Measurements from ENCODE around the gene SEH1L.

SEH1L gene

DNA sequence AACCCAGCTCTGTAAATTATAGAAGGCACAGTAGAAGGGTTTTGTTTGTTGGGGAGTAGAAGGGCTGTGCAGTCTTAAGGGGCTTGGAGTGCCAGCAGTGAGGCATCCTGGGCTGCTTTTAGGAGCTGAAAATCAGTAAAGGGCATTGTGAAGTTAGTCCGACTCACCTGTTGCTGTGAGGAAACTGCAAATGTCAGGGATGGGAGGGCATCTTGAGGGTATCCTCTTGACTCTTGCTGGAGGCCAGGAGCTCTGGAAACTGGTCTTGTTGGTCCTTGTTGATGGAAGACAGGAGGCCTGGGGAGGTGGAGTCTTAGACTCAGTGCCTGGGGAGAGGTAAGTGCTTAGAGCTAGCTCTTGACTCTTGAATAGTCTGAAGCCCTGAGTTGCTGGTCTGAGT, 57.5 kb downstream of the SEH1L start:
- Histone ChIP-seq H3F3A (ENCODE audit: low read depth) (no peaks in the 10 kb centered on the region), H3K27me3 (ENCODE audit: insufficient read depth, low read length, poor library complexity, severe bottlenecking) (no peaks in the 10 kb centered on the region), H3K36me3 (ENCODE audit: insufficient read depth, low read length) (peaks cover 81% of the 10 kb centered on the region), H3K79me2 (ENCODE audit: insufficient read depth, low read length) (peaks cover 62% of the 10 kb centered on the region), H3K9me2 (replicated peaks; ENCODE audit: low read depth, low read length) (no peaks in the 10 kb centered on the region), H3K4me3 (ENCODE audit: low read length, poor library complexity, severe bottlenecking) (no peak overlapping the region), H2AFZ (ENCODE audit: low read length) (no peak overlapping the region), H4K20me1 (ENCODE audit: insufficient read depth, low read length, poor library complexity, severe bottlenecking) (peaks cover 28% of the 10 kb centered on the region), H3K9ac (ENCODE audit: low read depth, low read length, poor library complexity, severe bottlenecking) (no peak overlapping the region), H3K9me3 (ENCODE audit: insufficient read depth, low read depth, low read length) (no peaks in the 10 kb centered on the region), H3K4me1 (ENCODE audit: insufficient read depth, low read length, poor library complexity, severe bottlenecking) (no peaks in the 10 kb centered on the region), H3K4me2 (ENCODE audit: low read depth, low read length, poor library complexity, severe bottlenecking) (no peak overlapping the region)
- no peak for TF ChIP-seq EZH2phosphoT487 (IDR thresholded peaks at IDR 0.05; ENCODE audit: borderline replicate concordance)
- TF ChIP-seq, protein P1, sequence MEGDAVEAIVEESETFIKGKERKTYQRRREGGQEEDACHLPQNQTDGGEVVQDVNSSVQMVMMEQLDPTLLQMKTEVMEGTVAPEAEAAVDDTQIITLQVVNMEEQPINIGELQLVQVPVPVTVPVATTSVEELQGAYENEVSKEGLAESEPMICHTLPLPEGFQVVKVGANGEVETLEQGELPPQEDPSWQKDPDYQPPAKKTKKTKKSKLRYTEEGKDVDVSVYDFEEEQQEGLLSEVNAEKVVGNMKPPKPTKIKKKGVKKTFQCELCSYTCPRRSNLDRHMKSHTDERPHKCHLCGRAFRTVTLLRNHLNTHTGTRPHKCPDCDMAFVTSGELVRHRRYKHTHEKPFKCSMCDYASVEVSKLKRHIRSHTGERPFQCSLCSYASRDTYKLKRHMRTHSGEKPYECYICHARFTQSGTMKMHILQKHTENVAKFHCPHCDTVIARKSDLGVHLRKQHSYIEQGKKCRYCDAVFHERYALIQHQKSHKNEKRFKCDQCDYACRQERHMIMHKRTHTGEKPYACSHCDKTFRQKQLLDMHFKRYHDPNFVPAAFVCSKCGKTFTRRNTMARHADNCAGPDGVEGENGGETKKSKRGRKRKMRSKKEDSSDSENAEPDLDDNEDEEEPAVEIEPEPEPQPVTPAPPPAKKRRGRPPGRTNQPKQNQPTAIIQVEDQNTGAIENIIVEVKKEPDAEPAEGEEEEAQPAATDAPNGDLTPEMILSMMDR (conservative IDR thresholded peaks at IDR 0.05; ENCODE audit: low read length) = no peak

DNA sequence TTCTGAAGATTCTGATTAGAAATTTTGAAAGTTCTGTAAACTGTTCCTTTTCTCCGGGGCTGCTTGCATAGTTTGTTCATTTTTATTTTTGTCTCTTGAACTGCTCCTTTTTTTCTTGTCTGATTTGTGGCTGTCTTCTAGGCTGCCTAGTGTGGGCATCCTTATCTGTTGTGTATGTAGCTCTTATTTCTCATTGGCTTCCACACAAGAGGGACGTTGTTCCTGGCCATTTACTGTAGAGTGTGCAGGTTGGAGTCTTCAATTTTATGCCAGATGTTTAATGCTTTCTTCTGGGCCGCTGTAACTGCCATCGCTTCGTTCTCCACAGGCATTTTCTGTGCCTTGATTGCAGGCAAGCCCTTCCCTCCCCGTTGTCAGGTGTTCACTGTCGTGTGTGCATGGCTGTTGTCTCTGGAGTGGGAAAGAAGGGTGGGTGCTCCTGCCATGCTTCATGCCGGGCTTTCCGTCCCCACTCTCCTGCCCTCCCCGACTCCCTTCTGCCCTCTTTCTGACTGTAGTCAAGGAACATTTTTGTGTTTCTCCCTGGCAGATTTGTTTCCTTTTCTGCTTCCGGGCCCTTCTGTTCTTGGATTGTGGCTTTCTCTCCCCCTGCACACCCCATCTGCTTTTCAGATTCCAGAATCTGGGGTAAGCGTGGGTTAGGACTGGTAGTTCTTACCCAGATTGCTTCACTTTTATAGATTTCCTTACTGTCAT, 58.9 kb downstream of the SEH1L start:
- H2AFZ ChIP-seq (ENCODE audit: low read length) = no peak overlapping the region
- TF ChIP-seq, protein P1 (conservative IDR thresholded peaks at IDR 0.05; ENCODE audit: low read length) = no peak
- no peak for TF ChIP-seq EZH2phosphoT487 (IDR thresholded peaks at IDR 0.05; ENCODE audit: borderline replicate concordance)
- H3K9ac ChIP-seq (ENCODE audit: low read depth, low read length, poor library complexity, severe bottlenecking) = no peak overlapping the region
- H3K9me3 ChIP-seq (ENCODE audit: insufficient read depth, low read depth, low read length) = no peaks in the 10 kb centered on the region
- peaks cover 82% of the 10 kb centered on the region for H3K36me3 ChIP-seq (ENCODE audit: insufficient read depth, low read length)
- no peak overlapping the region for H3K4me2 ChIP-seq (ENCODE audit: low read depth, low read length, poor library complexity, severe bottlenecking)
- no peaks in the 10 kb centered on the region for H3K9me2 ChIP-seq (replicated peaks; ENCODE audit: low read depth, low read length)
- H3K79me2 ChIP-seq (ENCODE audit: insufficient read depth, low read length) = peaks cover 48% of the 10 kb centered on the region
- no peak overlapping the region for H3K4me3 ChIP-seq (ENCODE audit: low read length, poor library complexity, severe bottlenecking)
- H3K4me1 ChIP-seq (ENCODE audit: insufficient read depth, low read length, poor library complexity, severe bottlenecking) = no peaks in the 10 kb centered on the region
- no peaks in the 10 kb centered on the region for H3K27me3 ChIP-seq (ENCODE audit: insufficient read depth, low read length, poor library complexity, severe bottlenecking)
- H3F3A ChIP-seq (ENCODE audit: low read depth) = no peaks in the 10 kb centered on the region
- H4K20me1 ChIP-seq (ENCODE audit: insufficient read depth, low read length, poor library complexity, severe bottlenecking) = peaks cover 26% of the 10 kb centered on the region

DNA sequence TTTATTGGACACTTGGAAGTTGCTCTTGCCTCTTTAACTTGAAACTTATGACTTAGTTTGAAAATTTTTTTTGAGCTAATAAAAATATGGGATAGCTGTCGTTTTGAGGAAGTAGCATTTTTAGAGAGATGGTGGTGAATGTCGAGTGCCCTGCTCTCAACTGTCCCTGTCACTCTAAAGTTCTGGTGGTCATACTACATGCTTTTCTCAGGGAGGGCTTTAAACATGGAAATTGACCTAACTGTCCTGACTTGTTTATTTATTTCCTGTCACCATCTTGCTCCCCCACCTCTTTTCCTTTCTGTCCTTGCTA, 59.4 kb downstream of the SEH1L start:
- no peak overlapping the region for H3K4me3 ChIP-seq (ENCODE audit: low read length, poor library complexity, severe bottlenecking)
- H3K27me3 ChIP-seq (ENCODE audit: insufficient read depth, low read length, poor library complexity, severe bottlenecking) = no peaks in the 10 kb centered on the region
- H4K20me1 ChIP-seq (ENCODE audit: insufficient read depth, low read length, poor library complexity, severe bottlenecking) = peaks cover 26% of the 10 kb centered on the region
- H3K4me2 ChIP-seq (ENCODE audit: low read depth, low read length, poor library complexity, severe bottlenecking) = no peak overlapping the region
- TF ChIP-seq, protein P1 (conservative IDR thresholded peaks at IDR 0.05; ENCODE audit: low read length) = no peak
- TF ChIP-seq EZH2phosphoT487 (IDR thresholded peaks at IDR 0.05; ENCODE audit: borderline replicate concordance) = no peak
- no peak overlapping the region for H3K9ac ChIP-seq (ENCODE audit: low read depth, low read length, poor library complexity, severe bottlenecking)
- peaks cover 47% of the 10 kb centered on the region for H3K79me2 ChIP-seq (ENCODE audit: insufficient read depth, low read length)
- no peaks in the 10 kb centered on the region for H3F3A ChIP-seq (ENCODE audit: low read depth)
- H3K9me3 ChIP-seq (ENCODE audit: insufficient read depth, low read depth, low read length) = no peaks in the 10 kb centered on the region
- no peaks in the 10 kb centered on the region for H3K4me1 ChIP-seq (ENCODE audit: insufficient read depth, low read length, poor library complexity, severe bottlenecking)
- H3K9me2 ChIP-seq (replicated peaks; ENCODE audit: low read depth, low read length) = no peaks in the 10 kb centered on the region
- no peak overlapping the region for H2AFZ ChIP-seq (ENCODE audit: low read length)
- peaks cover 86% of the 10 kb centered on the region for H3K36me3 ChIP-seq (ENCODE audit: insufficient read depth, low read length)
